IPS-15b (cell line): ENCODE results near the gene DNM2.

Experiments
- H3K27me3 ChIP-seq: one replicate; pipeline ENCODE4 v1.6.1; 2013; ENCODE audit warnings: low read length; ENCODE audit not compliant: control insufficient read depth, insufficient read depth
- H3K36me3 ChIP-seq: one replicate; pipeline ENCODE4 v1.6.1; 2013; ENCODE audit warnings: low read length; ENCODE audit not compliant: control insufficient read depth, insufficient read depth
- H3K4me1 ChIP-seq: one replicate; pipeline ENCODE4 v1.6.1; 2013; ENCODE audit warnings: mild to moderate bottlenecking, low read length; ENCODE audit not compliant: control insufficient read depth, insufficient read depth
- H3K4me3 ChIP-seq: one replicate; pipeline ENCODE4 v1.5.1; 2013; ENCODE audit warnings: low read depth, low read length
- H3K9ac ChIP-seq: one replicate; pipeline ENCODE4 v1.6.1; 2013; ENCODE audit warnings: low read depth, mild to moderate bottlenecking, low read length
- H3K9me3 ChIP-seq: one replicate; pipeline ENCODE4 v1.6.1; 2013; ENCODE audit warnings: mild to moderate bottlenecking, low read length; ENCODE audit not compliant: control insufficient read depth, insufficient read depth

Gene DNM2

GRCh38 chr19:10817291-10818038 is 99.6 kb downstream of the DNM2 start:
- no peak overlapping the region for H3K9ac ChIP-seq
- no peaks in the 10 kb centered on the region for H3K27me3 ChIP-seq
- no peaks in the 10 kb centered on the region for H3K9me3 ChIP-seq
- peaks cover 24% of the 10 kb centered on the region for H3K36me3 ChIP-seq
- no peak overlapping the region for H3K4me3 ChIP-seq
- no peaks in the 10 kb centered on the region for H3K4me1 ChIP-seq

GRCh38 chr19:10818301-10819123 is 100.6 kb downstream of the DNM2 start:
- H3K36me3 ChIP-seq: peaks cover 21% of the 10 kb centered on the region

DNA sequence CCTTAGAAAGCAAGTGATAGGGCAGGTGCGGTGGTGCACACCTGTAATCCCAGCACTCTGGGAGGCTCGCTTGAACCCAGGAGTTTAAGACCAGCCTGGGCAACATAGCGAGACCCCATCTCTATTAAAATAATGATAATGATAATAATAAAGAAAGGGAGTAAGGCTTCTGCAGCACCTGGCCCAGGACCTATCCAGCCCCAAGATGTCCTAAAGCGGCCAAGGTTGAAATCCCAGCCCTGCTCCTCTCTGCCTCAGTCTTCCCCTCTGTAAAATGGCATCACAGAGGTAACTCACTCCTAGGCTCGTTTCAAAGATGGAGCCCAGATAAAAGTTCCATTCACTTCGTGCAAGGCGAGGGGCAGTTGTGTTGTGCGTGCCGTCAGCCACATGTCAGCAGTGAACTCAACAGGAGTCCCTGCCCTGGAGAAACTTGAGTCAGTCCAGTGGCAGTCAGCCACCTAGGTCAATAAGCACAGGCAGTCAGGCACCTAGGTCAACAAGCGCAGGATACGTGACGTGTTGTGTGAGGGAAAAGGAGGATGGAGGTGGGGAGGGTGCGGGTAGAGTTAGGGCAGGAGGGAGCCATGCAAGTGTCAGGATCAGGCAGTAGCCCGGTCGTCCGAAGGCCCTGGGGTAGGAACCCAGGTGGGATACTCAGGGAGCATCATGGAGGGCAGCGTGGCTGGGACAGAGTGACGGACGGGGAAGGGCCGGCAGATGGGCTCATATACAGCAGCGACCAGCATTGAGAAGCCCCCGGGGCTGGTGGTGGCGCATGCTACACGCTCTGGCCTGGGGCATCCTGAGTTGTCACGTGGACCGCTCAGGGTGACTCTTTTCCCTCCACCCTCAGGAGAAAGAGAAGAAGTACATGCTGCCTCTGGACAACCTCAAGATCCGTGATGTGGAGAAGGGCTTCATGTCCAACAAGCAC is 101.5 kb downstream of the DNM2 start:
- Histone ChIP-seq H3K36me3 (peaks cover 25% of the 10 kb centered on the region), H3K4me1 (no peaks in the 10 kb centered on the region), H3K9ac (no peak overlapping the region), H3K9me3 (no peaks in the 10 kb centered on the region), H3K4me3 (no peak overlapping the region), H3K27me3 (no peaks in the 10 kb centered on the region)

More at GRCh38 chr19:10818301-10819123, 100.6 kb downstream of the DNM2 start:
- Histone ChIP-seq H3K4me1 (no peaks in the 10 kb centered on the region), H3K9ac (no peak overlapping the region), H3K27me3 (no peaks in the 10 kb centered on the region), H3K4me3 (no peak overlapping the region), H3K9me3 (no peaks in the 10 kb centered on the region)

DNA sequence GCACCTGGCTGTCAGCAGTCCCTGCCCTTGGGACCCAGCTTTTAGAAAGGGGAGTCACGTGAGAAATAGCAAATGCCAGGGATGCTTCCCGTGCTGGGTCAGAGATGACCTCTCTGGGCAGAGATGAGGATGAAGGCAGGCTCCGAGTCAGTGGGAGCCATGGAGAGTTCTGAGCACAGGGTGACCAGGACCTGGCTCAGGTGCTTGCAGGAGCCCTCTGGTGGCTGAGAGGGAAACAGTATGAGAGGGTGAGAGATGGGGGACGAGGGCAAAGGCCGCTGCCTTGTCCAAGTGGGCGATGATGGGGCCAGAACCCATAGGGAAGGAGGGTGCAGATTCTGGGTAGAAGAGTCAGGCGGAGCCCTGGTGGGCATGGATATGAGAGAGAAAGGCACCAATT is 102.3 kb downstream of the DNM2 start:
- no peaks in the 10 kb centered on the region for H3K27me3 ChIP-seq
- no peak overlapping the region for H3K4me3 ChIP-seq
- no peaks in the 10 kb centered on the region for H3K4me1 ChIP-seq
- H3K9ac ChIP-seq: no peak overlapping the region
- H3K9me3 ChIP-seq: no peaks in the 10 kb centered on the region
- peaks cover 30% of the 10 kb centered on the region for H3K36me3 ChIP-seq

DNA sequence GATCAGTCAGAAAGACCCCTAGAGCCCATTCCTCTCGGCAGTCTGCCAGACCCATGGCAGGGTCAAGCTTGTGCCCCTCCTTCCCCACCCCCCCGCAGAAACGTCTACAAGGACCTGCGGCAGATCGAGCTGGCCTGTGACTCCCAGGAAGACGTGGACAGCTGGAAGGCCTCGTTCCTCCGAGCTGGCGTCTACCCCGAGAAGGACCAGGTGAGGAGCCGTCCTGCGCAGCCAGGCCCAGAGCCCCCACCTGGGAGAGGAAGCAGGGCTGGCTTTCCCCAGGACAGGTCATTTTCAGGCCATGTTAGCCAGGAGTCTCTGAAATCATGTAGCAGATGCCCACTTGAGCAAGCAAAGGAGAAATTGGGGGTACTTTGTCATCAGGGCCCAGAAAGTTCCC is 105.8 kb downstream of the DNM2 start:
- Histone ChIP-seq H3K27me3 (no peaks in the 10 kb centered on the region), H3K4me3 (no peak overlapping the region), H3K4me1 (no peaks in the 10 kb centered on the region), H3K9ac (no peak overlapping the region), H3K36me3 (peaks cover 37% of the 10 kb centered on the region), H3K9me3 (no peaks in the 10 kb centered on the region)

DNA sequence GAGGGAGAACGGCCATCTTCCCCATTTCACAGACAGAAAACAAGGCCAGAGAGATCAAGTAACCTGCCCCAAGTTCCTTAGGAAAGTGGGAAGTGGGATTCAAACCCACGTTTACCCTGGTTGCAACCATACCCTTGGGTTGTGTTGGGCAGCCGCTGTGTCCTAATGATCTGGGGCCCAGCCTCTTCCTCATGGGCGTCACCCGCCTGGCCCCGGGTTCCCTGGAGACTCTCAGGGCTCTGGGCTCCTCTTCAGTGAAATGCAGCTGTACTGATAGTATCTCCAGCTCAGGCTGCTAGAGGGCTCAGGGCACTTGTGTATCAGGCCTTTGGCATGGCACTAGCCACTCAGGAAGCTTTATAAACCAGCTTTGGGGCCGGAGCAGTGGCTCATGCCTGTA is 108.4 kb downstream of the DNM2 start:
- Histone ChIP-seq H3K9ac (no peak overlapping the region), H3K9me3 (no peaks in the 10 kb centered on the region), H3K36me3 (peaks cover 37% of the 10 kb centered on the region), H3K27me3 (no peaks in the 10 kb centered on the region), H3K4me3 (no peak overlapping the region), H3K4me1 (no peaks in the 10 kb centered on the region)

- no peaks in the 10 kb centered on the region for H3K4me1 ChIP-seq
- no peak overlapping the region for H3K9ac ChIP-seq
- peaks cover 36% of the 10 kb centered on the region for H3K36me3 ChIP-seq
- H3K27me3 ChIP-seq: no peaks in the 10 kb centered on the region
- H3K4me3 ChIP-seq: no peak overlapping the region
- no peaks in the 10 kb centered on the region for H3K9me3 ChIP-seq
Measured at GRCh38 chr19:10826846-10827245, 109.0 kb downstream of the DNM2 start.

DNA sequence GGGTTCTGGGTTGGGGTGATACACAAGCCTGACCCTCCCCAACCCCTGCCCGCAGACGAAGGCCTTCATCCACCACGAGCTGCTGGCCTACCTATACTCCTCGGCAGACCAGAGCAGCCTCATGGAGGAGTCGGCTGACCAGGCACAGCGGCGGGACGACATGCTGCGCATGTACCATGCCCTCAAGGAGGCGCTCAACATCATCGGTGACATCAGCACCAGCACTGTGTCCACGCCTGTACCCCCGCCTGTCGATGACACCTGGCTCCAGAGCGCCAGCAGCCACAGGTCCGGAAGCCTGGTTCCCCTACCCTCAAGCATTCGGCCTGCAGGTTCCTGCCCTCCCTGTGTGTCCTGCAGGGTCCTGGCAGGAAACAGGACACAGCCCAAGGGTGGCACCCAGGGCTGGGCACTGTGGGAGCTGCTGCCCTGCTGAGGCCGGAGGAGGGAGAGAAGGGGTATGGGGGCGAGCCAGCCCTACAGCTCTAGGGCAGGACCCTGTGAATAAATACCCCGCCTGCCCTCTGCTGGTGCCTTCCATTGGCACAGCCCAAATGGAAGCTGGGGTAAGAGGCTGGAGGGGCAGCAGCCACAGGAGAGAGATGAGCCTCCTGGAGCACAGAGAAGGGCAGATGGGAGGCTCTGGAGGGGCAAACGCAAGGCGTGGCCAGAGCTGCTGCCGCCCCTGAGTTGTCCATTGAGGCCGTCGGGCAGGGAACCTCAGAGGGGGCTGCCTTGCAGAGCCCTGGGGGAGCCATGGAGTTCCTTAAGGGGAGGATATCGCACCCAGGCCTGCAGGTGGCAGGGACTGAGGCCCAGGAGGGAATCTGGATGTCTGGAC is 111.3 kb downstream of the DNM2 start:
- no peak overlapping the region for H3K4me3 ChIP-seq
- no peaks in the 10 kb centered on the region for H3K4me1 ChIP-seq
- H3K36me3 ChIP-seq: peaks cover 45% of the 10 kb centered on the region
- H3K27me3 ChIP-seq: no peaks in the 10 kb centered on the region
- no peak overlapping the region for H3K9ac ChIP-seq
- H3K9me3 ChIP-seq: no peaks in the 10 kb centered on the region

- H3K27me3 ChIP-seq: no peaks in the 10 kb centered on the region
- no peaks in the 10 kb centered on the region for H3K4me1 ChIP-seq
- no peaks in the 10 kb centered on the region for H3K9me3 ChIP-seq
- H3K4me3 ChIP-seq: no peak overlapping the region
- H3K36me3 ChIP-seq: peaks cover 42% of the 10 kb centered on the region
- H3K9ac ChIP-seq: no peak overlapping the region
Measured at GRCh38 chr19:10829967-10830366, 112.1 kb downstream of the DNM2 start.

- Histone ChIP-seq H3K4me1 (no peaks in the 10 kb centered on the region), H3K9me3 (no peaks in the 10 kb centered on the region), H3K4me3 (no peak overlapping the region), H3K27me3 (no peaks in the 10 kb centered on the region), H3K36me3 (peaks cover 39% of the 10 kb centered on the region), H3K9ac (no peak overlapping the region)
Measured at GRCh38 chr19:10830370-10830769, 112.5 kb downstream of the DNM2 start.
